DOHH2 (cell line): ENCODE measurements around the gene KRT37.

Source experiments
- H3F3A ChIP-seq: fragments of 200-600 bp; sonication (generic), shearing (Covaris generic); 2 replicates; pipeline ENCODE4 v1.6.0; 2016; ENCODE audit warnings: antibody characterized with exemption, mild to moderate bottlenecking; ENCODE audit not compliant: control insufficient read depth, insufficient read depth
- H3K27ac ChIP-seq: fragments of 200-600 bp; sonication (generic); 2 replicates; pipeline ENCODE4 v1.5.1; 2014; ENCODE audit warnings: low read depth, mild to moderate bottlenecking, low read length, moderate library complexity
- H3K27me3 ChIP-seq: fragments of 200-600 bp; sonication (generic); 2 replicates; pipeline ENCODE4 v1.6.1; 2014; ENCODE audit warnings: mild to moderate bottlenecking, low read length, mixed read lengths; ENCODE audit not compliant: control insufficient read depth
- H3K36me3 ChIP-seq: fragments of 200-600 bp; sonication (generic); 2 replicates; pipeline ENCODE4 v1.6.1; 2014; ENCODE audit warnings: mild to moderate bottlenecking, low read length, moderate library complexity, mixed read lengths; ENCODE audit not compliant: control insufficient read depth
- H3K4me1 ChIP-seq: fragments of 200-600 bp; sonication (generic); 2 replicates; pipeline ENCODE4 v1.6.1; 2014; ENCODE audit warnings: mild to moderate bottlenecking, low read length, mixed read lengths; ENCODE audit not compliant: control insufficient read depth
- H3K4me2 ChIP-seq: fragments of 200-600 bp; sonication (generic); 2 replicates; pipeline ENCODE4 v1.6.0; 2014; ENCODE audit warnings: mild to moderate bottlenecking, low read length, moderate library complexity
- H3K4me3 ChIP-seq: fragments of 200-600 bp; sonication (generic); 2 replicates; pipeline ENCODE4 v1.5.1; 2014; ENCODE audit warnings: mild to moderate bottlenecking, low read length, mixed read lengths
- H3K79me2 ChIP-seq: fragments of 200-600 bp; sonication (generic); 2 replicates; pipeline ENCODE4 v1.6.1; 2014; ENCODE audit warnings: mild to moderate bottlenecking, low read length, mixed read lengths; ENCODE audit not compliant: control insufficient read depth
- H3K9me2 ChIP-seq: fragments of 200-600 bp; sonication (generic); replicated peaks from 2 replicates; pipeline ENCODE4 v1.6.1; 2014; ENCODE audit warnings: mild to moderate bottlenecking, low read length, mixed read lengths; ENCODE audit not compliant: control insufficient read depth
- H3K9me3 ChIP-seq: fragments of 200-600 bp; sonication (generic); 2 replicates; pipeline ENCODE4 v1.6.1; 2014; ENCODE audit warnings: antibody characterized with exemption, low read length, mixed read lengths; ENCODE audit not compliant: control insufficient read depth, insufficient read depth
- H4K20me1 ChIP-seq: fragments of 200-600 bp; sonication (generic); 2 replicates; pipeline ENCODE4 v1.6.0; 2014; ENCODE audit warnings: low read depth, mild to moderate bottlenecking, antibody characterized with exemption, low read length, moderate library complexity; ENCODE audit not compliant: control insufficient read depth, insufficient read depth
- CTCF ChIP-seq: fragments of 200-600 bp; sonication (generic); IDR thresholded peaks from one replicate; pipeline ENCODE4 v1.5.1; 2014; ENCODE audit warnings: antibody characterized with exemption, mild to moderate bottlenecking, low read depth, low read length; ENCODE audit not compliant: poor library complexity, severe bottlenecking
- EZH2phosphoT487 ChIP-seq: fragments of 200-600 bp; sonication (generic); IDR thresholded peaks from 2 replicates; pipeline ENCODE4 v1.6.1; 2017; ENCODE audit warnings: borderline replicate concordance, mild to moderate bottlenecking, antibody characterized with exemption, low read length, moderate library complexity, mixed read lengths

The KRT37 gene

GRCh38 chr17:41418116-41418860 lies 6.1 kb downstream of the KRT37 start:
- no peak for TF ChIP-seq CTCF
- no peak for TF ChIP-seq EZH2phosphoT487
- Histone ChIP-seq H3K4me2 (no peak overlapping the region), H3K4me1 (no peaks in the 10 kb centered on the region), H3K36me3 (no peaks in the 10 kb centered on the region), H4K20me1 (no peaks in the 10 kb centered on the region), H3K9me3 (no peaks in the 10 kb centered on the region), H3K9me2 (no peaks in the 10 kb centered on the region), H3K27me3 (no peaks in the 10 kb centered on the region), H3K27ac (no peak overlapping the region), H3K79me2 (no peaks in the 10 kb centered on the region), H3F3A (no peaks in the 10 kb centered on the region), H3K4me3 (no peak overlapping the region)

GRCh38 chr17:41417576-41418015 lies 6.8 kb downstream of the KRT37 start:
- Histone ChIP-seq H3K27ac (no peak overlapping the region), H3K4me2 (no peak overlapping the region), H3K4me1 (no peaks in the 10 kb centered on the region)

GRCh38 chr17:41417127-41417526 lies 7.3 kb downstream of the KRT37 start:
- Histone ChIP-seq H3K4me3 (no peak overlapping the region), H3K4me1 (no peaks in the 10 kb centered on the region)
- TF ChIP-seq EZH2phosphoT487 (no peak), CTCF (no peak)

More at GRCh38 chr17:41417576-41418015, 6.8 kb downstream of the KRT37 start:
- no peaks in the 10 kb centered on the region for H3K27me3 ChIP-seq
- H3K4me3 ChIP-seq, result no peak overlapping the region
- no peaks in the 10 kb centered on the region for H3F3A ChIP-seq
- no peaks in the 10 kb centered on the region for H4K20me1 ChIP-seq
- no peaks in the 10 kb centered on the region for H3K9me2 ChIP-seq
- no peaks in the 10 kb centered on the region for H3K36me3 ChIP-seq
- no peaks in the 10 kb centered on the region for H3K9me3 ChIP-seq
- H3K79me2 ChIP-seq, result no peaks in the 10 kb centered on the region
- TF ChIP-seq EZH2phosphoT487 (no peak), CTCF (peak; percentile 76)

More at GRCh38 chr17:41417127-41417526, 7.3 kb downstream of the KRT37 start:
- no peaks in the 10 kb centered on the region for H3F3A ChIP-seq
- no peaks in the 10 kb centered on the region for H3K36me3 ChIP-seq
- no peaks in the 10 kb centered on the region for H4K20me1 ChIP-seq
- no peak overlapping the region for H3K27ac ChIP-seq
- no peaks in the 10 kb centered on the region for H3K9me2 ChIP-seq
- no peaks in the 10 kb centered on the region for H3K9me3 ChIP-seq
- H3K4me2 ChIP-seq, result no peak overlapping the region
- no peaks in the 10 kb centered on the region for H3K27me3 ChIP-seq
- H3K79me2 ChIP-seq, result no peaks in the 10 kb centered on the region
